Activated T-cell treated with anti-CD3 and anti-CD28 coated beads for 4 hours (primary cell): ENCODE measurements around the gene KIFAP3.
"Not testable (repeated sequence)": the region's sequence is repeated elsewhere in the genome, so short reads cannot be mapped to it uniquely, and the experiment has no call there.

ENCODE experiments used
- DNase-seq: peaks from one replicate; pipeline ENCODE4 v3.0.0-alpha.2; 2020

The KIFAP3 gene

DNA sequence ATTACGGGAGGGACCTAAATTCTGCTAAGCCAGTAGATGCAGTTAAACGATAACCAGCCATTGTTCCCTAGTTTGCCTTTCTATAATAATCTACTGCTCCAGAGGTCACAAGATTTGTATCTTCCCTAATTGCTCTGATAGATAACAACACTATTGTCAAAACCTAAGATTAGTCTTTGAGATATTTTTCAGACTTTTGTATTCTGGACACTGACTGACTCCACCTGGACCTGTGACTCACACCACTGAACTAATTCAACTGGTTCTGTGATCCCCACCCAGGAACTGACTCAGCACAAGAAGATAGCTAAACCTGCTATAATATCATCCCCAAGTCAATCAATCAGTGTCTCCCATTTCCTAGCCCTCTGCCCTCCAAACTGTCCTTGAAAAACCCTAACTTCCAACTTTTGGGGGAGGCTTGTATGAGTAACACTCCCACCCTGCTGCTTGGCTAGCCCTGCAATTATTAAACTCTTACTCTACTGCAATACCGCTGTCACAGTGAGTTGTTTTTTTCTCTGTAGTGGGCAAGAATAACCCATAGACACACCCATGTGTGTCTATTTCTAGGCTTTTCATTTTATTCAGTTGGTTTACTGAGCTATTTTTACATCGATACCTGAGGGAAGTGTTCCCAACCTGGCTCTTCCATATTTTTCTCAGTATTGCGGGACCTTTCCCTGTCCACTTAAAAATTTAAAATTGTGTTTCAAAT is 11.2 kb downstream of the KIFAP3 start:
- no peak for DNase-seq

- not testable (repeated sequence) for DNase-seq
These were observed 12.8 kb downstream of the KIFAP3 start for GRCh38 chr1:170061676-170062075.

DNA sequence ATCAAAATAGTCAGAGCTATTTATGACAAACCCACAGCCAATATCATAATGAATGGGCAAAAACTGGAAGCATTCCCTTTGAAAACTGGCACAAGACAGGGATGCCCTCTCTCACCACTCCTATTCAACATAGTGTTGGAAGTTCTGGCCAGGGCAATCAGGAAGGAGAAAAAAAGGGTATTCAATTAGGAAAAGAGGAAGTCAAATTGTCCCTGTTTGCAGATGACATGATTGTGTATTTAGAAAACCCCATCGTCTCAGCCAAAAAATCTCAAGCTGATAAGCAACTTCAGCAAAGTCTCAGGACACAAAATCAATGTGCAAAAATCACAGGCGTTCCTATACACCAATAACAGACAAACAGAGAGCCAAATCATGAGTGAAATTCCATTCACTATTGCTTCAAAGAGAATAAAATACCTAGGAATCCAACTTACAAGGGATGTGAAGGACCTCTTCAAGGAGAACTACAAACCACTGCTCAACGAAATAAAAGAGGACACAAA is 14.4 kb downstream of the KIFAP3 start:
- DNase-seq: not testable (repeated sequence)

DNA sequence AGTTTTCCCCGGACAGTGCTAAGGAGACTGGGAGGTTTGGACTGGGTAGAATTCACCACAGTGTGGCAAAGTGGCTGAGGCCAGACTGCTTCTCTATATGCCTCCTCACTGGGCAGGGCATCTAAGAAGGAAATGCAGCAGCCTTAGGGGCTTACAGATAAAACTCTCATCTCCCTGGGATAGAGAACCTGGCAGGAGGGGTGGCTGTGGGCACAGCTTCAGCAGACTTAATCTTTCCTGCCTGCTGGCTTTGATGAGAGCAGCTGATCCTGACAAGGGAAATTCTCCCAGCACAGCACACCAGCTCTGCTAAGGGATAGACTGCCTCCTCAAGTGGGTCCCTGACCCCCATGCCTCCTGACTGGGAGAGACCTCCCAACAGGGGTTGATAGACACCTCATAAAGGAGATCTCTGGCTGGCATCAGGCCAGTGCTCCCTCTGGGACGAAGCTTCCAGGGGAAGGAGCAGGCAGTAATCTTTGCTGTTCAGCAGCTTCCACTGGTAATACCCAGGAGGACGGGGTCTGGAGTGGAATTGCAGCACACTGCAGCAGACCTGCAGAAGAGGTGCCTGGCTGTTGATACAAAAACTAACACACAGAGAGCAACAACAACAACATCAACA is 25.2 kb downstream of the KIFAP3 start:
- DNase-seq: no peak

- DNase-seq: no peak
These were observed 26.0 kb downstream of the KIFAP3 start for GRCh38 chr1:170048515-170048914.

- DNase-seq: no peak
These were observed 30.3 kb downstream of the KIFAP3 start for GRCh38 chr1:170044187-170044586.

DNA sequence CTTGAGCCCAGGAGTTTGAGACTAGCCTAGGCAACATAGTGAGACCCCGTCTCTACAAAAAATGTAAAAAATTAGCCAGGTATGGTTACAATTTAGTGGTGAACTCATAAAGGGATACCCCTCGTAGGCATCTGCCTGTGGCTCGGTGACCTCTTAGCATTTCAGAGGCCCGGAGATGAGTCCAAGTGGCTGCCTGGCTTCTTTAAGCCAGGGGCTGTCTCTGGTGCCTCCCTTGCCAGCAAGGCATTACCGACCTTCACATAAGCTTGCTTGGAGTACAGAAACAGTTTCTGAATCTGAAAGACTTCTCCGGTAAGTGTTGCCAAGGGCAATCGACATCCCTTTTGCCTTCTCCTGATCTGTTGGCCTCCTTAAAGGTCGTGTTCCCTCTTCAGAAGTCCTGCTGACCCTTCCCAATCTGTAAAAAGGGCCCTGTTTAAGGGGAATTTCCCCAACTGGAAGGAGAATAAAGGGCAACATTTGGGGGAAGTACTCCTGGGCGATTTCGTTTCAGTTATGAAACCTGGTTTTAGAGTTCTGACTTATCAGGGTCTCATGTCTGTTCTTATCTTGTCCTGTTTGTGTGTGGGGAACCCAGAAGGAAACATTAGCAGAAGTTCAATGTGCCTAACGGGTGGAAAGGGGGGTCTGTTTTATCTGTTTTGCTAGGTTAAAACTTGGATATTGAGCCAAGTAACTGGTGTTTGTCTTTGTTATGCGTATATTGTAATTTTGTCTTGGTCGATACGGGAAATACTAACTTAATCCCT is 32.9 kb downstream of the KIFAP3 start:
- no peak for DNase-seq

- no peak for DNase-seq
These were observed 41.8 kb downstream of the KIFAP3 start for GRCh38 chr1:170032531-170033280.

DNA sequence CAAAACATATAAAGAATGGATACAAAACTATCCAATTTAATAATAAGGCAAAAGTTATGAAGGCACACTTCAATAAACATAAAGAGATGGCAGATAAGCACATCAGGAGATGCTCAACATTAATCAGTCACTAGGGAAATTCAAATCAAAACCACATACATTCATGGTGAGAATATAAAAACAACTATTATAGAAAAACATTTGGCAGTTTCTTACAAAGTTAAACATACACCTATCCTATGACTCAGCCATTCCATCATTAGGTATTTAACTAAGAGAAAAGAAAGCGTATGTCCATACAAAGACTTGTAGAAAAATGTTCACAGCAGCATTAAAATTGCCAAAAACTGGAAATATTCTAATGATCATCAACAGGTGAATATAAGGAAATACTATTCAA is 44.3 kb downstream of the KIFAP3 start:
- DNase-seq: no peak

DNA sequence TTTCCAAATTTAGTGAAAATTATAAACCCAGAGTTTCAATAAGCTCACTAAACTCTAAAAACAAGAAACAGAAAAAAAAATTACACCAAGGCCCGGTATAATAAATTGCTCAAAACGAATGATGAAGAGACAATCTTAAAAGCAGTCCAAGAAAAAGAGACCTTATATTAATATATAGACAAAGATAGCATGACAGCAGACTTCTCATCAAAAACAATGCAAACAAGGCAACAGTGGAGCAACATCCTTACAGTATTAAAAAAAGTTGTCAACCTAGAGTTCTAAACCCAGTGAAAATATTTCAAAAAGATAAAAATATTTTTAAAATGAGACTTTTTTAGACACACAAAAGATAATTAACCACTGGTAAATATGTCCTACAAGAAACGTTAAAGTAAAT is 46.7 kb downstream of the KIFAP3 start:
- DNase-seq: no peak

DNA sequence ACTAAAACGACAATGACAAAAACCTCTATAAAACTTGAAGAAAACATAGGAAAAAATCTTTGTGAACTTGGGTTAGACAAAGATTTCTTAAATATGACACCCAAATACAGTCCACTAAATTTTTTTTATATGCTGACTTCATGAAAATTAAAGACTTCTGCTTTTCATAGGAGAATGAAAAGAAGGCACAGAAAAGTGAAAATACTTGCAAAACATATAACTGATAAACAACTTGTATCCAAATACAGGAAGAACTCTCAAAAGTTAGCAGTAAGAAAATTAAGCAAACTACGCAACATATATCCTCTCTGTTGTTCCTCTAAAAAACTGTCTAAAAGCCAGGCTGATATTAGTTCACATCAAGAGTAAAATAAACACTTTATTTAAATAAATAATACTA is 53.6 kb downstream of the KIFAP3 start:
- DNase-seq: no peak

- DNase-seq: no peak
These were observed 57.0 kb downstream of the KIFAP3 start for GRCh38 chr1:170017478-170017877.

GRCh38 chr1:170012920-170013319 is 61.6 kb downstream of the KIFAP3 start:
- DNase-seq: no peak

DNA sequence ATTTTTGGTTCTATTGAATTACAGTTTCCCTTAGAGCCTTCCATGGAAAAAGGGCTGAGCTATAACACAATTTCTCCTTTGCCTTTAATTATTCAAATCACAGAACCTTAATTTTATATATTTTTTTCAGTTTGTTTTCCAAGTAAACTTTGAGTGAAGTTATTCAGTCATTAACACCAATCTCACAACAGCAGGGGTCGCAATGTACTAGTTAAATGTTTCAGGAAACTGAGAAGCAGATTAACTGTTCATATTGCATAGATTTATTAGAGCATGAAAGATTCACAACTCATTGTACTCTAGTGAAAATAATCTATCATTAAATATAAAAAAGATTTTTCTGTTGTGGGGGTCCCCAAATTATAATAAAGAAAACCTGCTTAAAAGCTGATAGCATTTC is 64.1 kb downstream of the KIFAP3 start:
- no peak for DNase-seq

- no peak for DNase-seq
These were observed 64.9 kb downstream of the KIFAP3 start for GRCh38 chr1:170009551-170009950.

- not testable (repeated sequence) for DNase-seq
These were observed 65.8 kb downstream of the KIFAP3 start for GRCh38 chr1:170008745-170009144.

DNA sequence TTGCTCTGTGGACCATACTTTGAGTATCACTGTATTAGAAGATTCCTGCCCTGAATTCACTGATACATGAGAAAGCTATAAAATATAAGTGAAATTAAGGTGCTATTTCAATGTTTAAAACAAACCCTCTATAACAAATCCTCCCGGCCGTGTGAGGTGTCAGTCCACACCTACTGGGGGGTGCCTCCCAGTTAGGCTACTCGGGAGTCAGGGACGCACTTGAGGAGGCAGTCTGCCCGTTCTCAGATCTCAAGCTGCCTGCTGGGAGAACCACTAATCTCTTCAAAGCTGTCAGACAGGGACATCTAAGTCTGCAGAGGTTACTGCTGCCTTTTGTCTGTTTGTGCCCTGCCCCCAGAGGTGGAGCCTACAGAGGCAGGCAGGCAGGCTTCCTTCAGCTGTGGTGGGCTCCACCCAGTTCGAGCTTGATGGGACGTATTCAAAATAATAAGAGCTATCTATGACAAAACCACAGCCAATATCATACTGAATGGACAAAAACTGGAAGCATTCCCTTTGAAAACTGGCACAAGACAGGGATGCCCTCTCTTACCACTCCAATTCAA is 71.1 kb downstream of the KIFAP3 start:
- DNase-seq: not testable (repeated sequence)

GRCh38 chr1:170001266-170001665 is 73.2 kb downstream of the KIFAP3 start:
- DNase-seq: no peak

GRCh38 chr1:169999761-170000160 is 74.7 kb downstream of the KIFAP3 start:
- DNase-seq: no peak

- no peak for DNase-seq
These were observed 75.2 kb downstream of the KIFAP3 start for GRCh38 chr1:169999331-169999741.

GRCh38 chr1:169995993-169996392 is 78.5 kb downstream of the KIFAP3 start:
- DNase-seq: no peak

DNA sequence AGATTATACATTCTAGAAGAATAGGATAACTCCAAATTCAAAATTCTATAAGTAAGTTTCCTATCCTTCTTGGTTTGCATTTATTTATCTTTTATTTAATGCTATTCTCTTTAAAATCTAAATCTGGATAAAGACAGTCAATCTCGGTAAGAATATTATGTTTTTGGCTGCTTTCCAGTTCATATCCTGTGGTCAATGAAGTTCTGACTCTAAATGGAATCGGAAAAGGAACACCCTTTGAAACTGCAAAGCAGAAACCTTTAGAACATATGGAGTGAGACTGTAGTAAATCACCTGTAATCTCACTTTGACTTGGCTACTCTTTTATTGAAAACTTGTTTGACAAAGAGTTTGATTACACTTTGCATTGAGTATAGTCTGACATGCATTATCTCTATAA is 85.2 kb downstream of the KIFAP3 start:
- no peak for DNase-seq

DNA sequence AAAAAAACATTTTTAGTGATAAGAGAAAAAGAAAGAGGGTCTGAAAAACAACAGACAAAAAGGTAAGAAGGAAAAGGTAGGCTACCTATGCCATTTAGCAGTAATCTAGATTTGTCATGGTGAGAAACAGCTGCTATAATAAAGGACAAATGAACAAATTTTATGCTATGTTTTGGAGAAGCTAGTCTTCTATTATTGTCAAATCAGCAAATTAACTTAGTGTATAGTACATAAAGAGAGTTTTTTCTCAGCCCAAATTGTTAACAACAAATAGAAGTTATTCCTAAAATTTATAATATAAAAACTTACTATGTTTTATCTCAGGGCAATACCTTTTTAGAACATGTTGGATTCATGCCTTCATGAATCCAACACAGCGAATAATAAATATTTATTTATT is 88.7 kb downstream of the KIFAP3 start:
- DNase-seq: no peak
